HepG2 (cell line): ENCODE measurements around the gene TMC8. TPM values are rescaled to one million over a fixed set of nuclear protein-coding genes. Genes with fewer than 3 reads are reported as not detected.

Experiments used
- CCAR2 ChIP-seq: fragments of 200-400 bp; formaldehyde crosslinking; optimal IDR thresholded peaks from 2 replicates; pipeline ENCODE3; 2018; ENCODE audit warnings: low read depth, mild to moderate bottlenecking, low read length, moderate library complexity
- EEA1 ChIP-seq: sonication (generic); formaldehyde crosslinking; IDR thresholded peaks from 2 replicates; pipeline ENCODE4 v1.5.1; 2020; ENCODE audit warnings: mild to moderate bottlenecking, missing genetic modification reagents, borderline replicate concordance
- GATA4 ChIP-seq: sonication (generic); IDR thresholded peaks from 2 replicates; pipeline ENCODE4 v1.6.1; 2016; ENCODE audit warnings: antibody characterized with exemption, low read depth, borderline replicate concordance
- GFI1 ChIP-seq: sonication (generic); formaldehyde crosslinking; IDR thresholded peaks from 2 replicates; pipeline ENCODE4 v1.5.0; 2020; ENCODE audit warnings: missing genetic modification reagents, mild to moderate bottlenecking, borderline replicate concordance
- HDAC2 ChIP-seq: sonication (generic); formaldehyde crosslinking; IDR thresholded peaks from 2 replicates; pipeline ENCODE4 v1.4.0; 2020; ENCODE audit warnings: missing genetic modification reagents
- HNRNPLL ChIP-seq: fragments of 200-400 bp; formaldehyde crosslinking; IDR thresholded peaks from 2 replicates; pipeline ENCODE4 v1.6.1; 2017; ENCODE audit warnings: mild to moderate bottlenecking, low read depth, low read length; ENCODE audit not compliant: poor library complexity, severe bottlenecking
- MAFF ChIP-seq: IDR thresholded peaks from 2 replicates; pipeline ENCODE4 v1.6.1; 2011; ENCODE audit warnings: low read depth, low read length, improper control_type of control experiment
- MAX ChIP-seq: IDR thresholded peaks from 2 replicates; pipeline ENCODE4 v1.6.1; 2012; ENCODE audit warnings: inconsistent platforms
- MXI1 ChIP-seq: IDR thresholded peaks from 3 replicates; pipeline ENCODE4 v1.6.1; 2012; ENCODE audit warnings: low read depth, low read length, inconsistent platforms, borderline replicate concordance
- PHF5A ChIP-seq: IDR thresholded peaks from one replicate; pipeline ENCODE4 v1.6.1; 2018; ENCODE audit warnings: low read depth, missing genetic modification reagents; ENCODE audit not compliant: unreplicated experiment
- RBAK ChIP-seq: sonication (generic); formaldehyde crosslinking; IDR thresholded peaks from 2 replicates; pipeline ENCODE4 v1.5.1; 2020; ENCODE audit warnings: mild to moderate bottlenecking, missing genetic modification reagents
- SIN3B ChIP-seq: fragments of 150-350 bp; IDR thresholded peaks from 2 replicates; pipeline ENCODE4 v1.6.1; 2014; ENCODE audit warnings: low read length
- SNAPC4 ChIP-seq: sonication (generic); formaldehyde crosslinking; IDR thresholded peaks from 2 replicates; pipeline ENCODE4 v1.4.0; 2020; ENCODE audit warnings: mild to moderate bottlenecking, missing genetic modification reagents
- SP1 ChIP-seq, 2 experiments: fragments of 450-650 bp in 1 of 2; sonication (generic) in 1 of 2; formaldehyde crosslinking in 1 of 2; IDR thresholded peaks; 2 replicates each; pipeline versions ENCODE4 v1.4.0 to v1.6.1; 2016 to 2020; ENCODE audit warnings: missing genetic modification reagents in 1 of 2
- TMF1 ChIP-seq: sonication (generic); formaldehyde crosslinking; IDR thresholded peaks from 2 replicates; pipeline ENCODE4 v1.8.1; 2022; ENCODE audit warnings: low read depth, missing genetic modification reagents
- TP53 ChIP-seq: sonication (generic); formaldehyde crosslinking; conservative IDR thresholded peaks from 2 replicates; pipeline ENCODE4 v1.4.0; 2020; ENCODE audit warnings: missing genetic modification reagents
- ZBTB49 ChIP-seq: sonication (generic); formaldehyde crosslinking; IDR thresholded peaks from 2 replicates; pipeline ENCODE4 v1.4.0; 2020; ENCODE audit warnings: missing genetic modification reagents, borderline replicate concordance
- ZBTB8A ChIP-seq: sonication (generic); formaldehyde crosslinking; IDR thresholded peaks from 2 replicates; pipeline ENCODE4 v1.4.0; 2020; ENCODE audit warnings: mild to moderate bottlenecking, low read depth, missing genetic modification reagents, borderline replicate concordance
- ZFP90 ChIP-seq: sonication (generic); formaldehyde crosslinking; IDR thresholded peaks from 2 replicates; pipeline ENCODE4 v1.8.0; 2022; ENCODE audit warnings: missing genetic modification reagents, mild to moderate bottlenecking, inconsistent platforms, borderline replicate concordance
- ZNF274 ChIP-seq: sonication (generic); formaldehyde crosslinking; IDR thresholded peaks from 2 replicates; pipeline ENCODE4 v1.5.1; 2020; ENCODE audit warnings: mild to moderate bottlenecking, missing genetic modification reagents
- ZNF629 ChIP-seq: sonication (generic); formaldehyde crosslinking; conservative IDR thresholded peaks from 2 replicates; pipeline ENCODE4 v1.5.0; 2020; ENCODE audit warnings: missing genetic modification reagents
- polyA plus RNA-seq, 8 experiments: library from polyadenylated mRNA; depleted of rRNA in 3 of 8; stranded (reverse) in 7 of 8; unstranded in 1 of 8; fragments of >200 nt; fragmentation: Illumina TruSeq in 4 of 8; extraction: Trizol in 4 of 8; gene quantifications; 2 replicates each; pipeline versions ENCODE4 v1.2.1 to v1.2.3, GENCODE V29; 2011 to 2016; ENCODE audit warnings: low read depth in 4 of 8, missing spikeins in 1 of 8, mixed read lengths in 1 of 8; ENCODE audit not compliant: insufficient read depth in 1 of 8
- total RNA-seq, 5 experiments: library from RNA; depleted of rRNA; stranded (reverse); fragments of >200 nt; fragmentation: Illumina TruSeq; extraction: Trizol; gene quantifications; 2 replicates each; pipeline ENCODE4 v1.2.3, GENCODE V29; 2016; ENCODE audit warnings: low read depth in 1 of 5

The TMC8 gene
- total and polyA plus RNA-seq, 2 of the 13 experiments (the other 11 are each of a cell fraction or from before 2014, with no cell fraction given): 0.53 to 7.8 TPM

DNA sequence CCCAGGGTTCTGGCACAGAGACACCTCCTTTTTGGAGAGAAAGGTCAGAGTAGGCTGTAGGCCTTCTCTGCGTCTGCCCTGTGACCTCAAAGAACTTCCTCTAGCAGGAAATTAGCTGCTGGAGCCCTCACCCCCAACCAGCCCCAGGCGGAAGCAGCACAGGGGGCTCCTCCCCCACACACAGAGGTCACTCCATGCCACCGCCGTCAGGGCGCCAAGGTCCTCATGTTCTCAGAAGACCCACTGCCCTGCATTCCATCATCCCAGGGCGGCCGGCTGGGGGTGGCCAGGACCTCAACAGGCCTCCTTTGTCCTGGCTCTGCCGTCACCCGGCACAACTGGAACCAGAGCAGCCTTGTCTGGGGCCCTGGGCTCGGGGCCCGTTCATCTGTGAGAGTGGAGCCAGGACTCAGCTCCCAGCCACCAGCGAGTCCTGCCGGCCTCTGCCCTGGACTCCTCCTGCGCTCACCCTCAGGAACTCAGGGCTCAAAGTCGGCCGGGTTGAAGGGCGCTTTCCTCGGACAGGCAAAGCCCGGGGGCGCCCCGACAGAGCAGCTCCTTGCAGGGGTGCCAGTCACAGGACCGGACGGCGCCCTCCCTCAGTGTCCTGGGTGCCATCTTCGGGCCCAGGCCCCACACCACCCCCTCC is 3.2 kb upstream of the TMC8 start (continued):
- TF ChIP-seq TMF1 (peak; percentile 31; the same call in 1 of the 2 replicates), GATA4 (peak; percentile 55), ZBTB49 (CRISPR knock-in tag) (no peak; the same call in 1 of the 2 replicates), ZNF629 (0 out of 2 replicates have a peak, but pooled peaks have one; percentile 3), ZFP90 (CRISPR knock-in tag) (no peak), ZBTB8A (CRISPR knock-in tag) (no peak), SNAPC4 (no peak), EEA1 (peak; percentile 52; the same call in 1 of the 2 replicates), SIN3B (no peak), HDAC2 (CRISPR knock-in tag) (peak; percentile 86), SP1 (IDR thresholded peaks at IDR 0.05) (no peak), SP1 (CRISPR knock-in tag; IDR thresholded peaks at IDR 0.05) (peak; percentile 45; the same call in 1 of the 2 replicates), RBAK (CRISPR knock-in tag) (no peak; the same call in 1 of the 2 replicates), MAFF (no peak), HNRNPLL (peak; percentile 45), PHF5A (CRISPR knock-in tag) (no peak), CCAR2 (no peak), MAX (peak; percentile 82), MXI1 (peak; percentile 85; the same call in 1 of the 3 replicates), GFI1 (peak; percentile 73; the same call in 1 of the 2 replicates), TP53 (CRISPR knock-in tag) (no peak), ZNF274 (CRISPR knock-in tag) (no peak)
